IPS-11a (cell line): ENCODE data around the gene WNK2.

Experiments used
- H3K4me3 ChIP-seq: one replicate; pipeline ENCODE4 v1.5.1; 2013; ENCODE audit warnings: low read depth, low read length, control low read depth

WNK2 gene

DNA sequence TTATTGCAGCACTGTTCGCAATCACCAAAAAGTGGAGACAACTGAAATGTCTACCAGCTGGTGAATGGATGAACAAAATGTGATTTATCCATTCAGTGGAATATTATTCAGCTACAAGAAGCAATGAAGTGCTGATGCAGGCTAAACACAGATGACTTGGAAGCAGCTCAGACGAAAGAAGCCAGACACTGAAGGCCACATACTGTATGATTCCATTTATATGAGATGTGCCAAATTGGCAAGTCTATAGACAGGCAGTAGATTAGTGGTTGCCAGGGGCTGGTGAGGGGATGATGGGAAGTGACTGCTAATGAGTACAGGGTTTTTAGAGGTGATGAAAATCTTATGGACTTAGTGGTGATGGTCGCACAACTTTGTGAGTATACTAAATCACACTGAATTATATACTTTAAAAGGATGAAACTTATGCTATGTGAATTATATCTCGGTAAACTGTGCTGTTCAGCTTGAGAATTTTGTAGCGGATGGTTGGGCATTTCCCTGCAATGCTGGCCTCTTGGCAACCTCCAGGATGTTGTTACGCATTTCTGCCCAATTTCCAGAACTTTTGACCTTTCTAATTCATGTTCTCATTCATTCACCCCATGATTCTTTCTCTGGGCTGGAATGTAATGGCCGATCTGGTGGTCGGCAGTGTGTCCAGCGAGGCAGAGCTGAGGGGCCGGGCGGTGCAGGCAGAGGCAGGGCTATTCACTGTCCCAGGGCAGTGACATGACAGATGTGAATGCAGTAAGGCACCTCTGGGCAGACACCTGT, 22.0 kb upstream of the WNK2 start:
- H3K4me3 ChIP-seq, result no peak overlapping the region

DNA sequence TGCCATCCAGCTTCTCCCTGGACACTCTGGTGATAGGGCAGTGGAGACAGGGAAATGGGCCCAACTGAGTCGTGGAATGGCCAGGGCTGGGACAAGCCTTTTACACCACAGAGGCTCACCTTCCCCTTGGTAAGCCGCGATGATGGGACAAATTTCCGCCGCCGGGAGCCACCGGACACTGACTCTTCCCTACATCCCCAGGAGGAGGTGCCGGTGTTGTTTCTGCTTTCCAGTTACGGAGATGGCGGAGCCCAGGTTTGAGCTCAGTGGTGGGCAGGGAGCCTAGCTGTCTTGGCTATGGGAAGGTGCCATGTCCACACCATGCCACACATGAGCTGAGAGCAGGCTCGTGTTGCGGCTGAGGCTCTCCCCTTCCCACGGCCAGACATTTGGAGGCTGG, 19.9 kb upstream of the WNK2 start:
- no peak overlapping the region for H3K4me3 ChIP-seq

DNA sequence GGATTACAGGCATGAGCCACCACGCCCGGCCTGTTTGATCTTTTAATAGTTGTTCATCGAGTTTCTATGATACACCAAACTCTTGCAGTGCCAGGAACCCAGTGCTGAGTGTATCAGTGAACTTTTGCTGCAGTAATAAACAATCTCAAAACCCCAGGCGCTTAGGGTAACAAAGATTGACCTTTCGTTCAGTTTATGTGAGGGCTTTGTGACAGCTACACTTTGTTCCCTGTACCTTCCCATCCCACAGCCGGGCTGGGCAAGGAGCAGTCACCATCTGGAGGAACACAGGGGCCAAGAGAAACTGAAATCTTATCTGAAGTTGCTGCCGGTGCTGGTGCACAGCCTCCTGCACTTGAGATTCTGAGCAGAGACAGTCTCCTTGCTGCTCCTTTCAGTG, 17.2 kb upstream of the WNK2 start:
- no peak overlapping the region for H3K4me3 ChIP-seq

DNA sequence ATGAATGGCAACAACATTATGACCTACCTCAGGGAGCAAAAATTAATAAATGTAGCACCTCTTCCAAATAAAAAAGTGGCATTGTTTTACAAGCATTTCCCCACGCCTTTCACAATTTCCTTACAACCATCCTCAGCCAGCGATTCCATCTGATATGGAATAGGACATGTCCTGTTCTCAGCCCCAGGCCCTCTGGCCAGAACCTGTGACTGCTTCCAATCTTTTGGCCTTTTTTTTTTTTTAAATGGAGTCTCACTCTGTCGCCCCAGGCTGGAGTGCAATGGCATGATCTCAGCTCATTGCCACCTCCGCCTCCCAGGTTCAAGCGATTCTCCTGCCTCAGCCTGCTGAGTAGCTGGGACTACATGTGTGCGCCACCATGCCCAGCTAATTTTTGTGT, 16.8 kb upstream of the WNK2 start:
- H3K4me3 ChIP-seq, result no peak overlapping the region

DNA sequence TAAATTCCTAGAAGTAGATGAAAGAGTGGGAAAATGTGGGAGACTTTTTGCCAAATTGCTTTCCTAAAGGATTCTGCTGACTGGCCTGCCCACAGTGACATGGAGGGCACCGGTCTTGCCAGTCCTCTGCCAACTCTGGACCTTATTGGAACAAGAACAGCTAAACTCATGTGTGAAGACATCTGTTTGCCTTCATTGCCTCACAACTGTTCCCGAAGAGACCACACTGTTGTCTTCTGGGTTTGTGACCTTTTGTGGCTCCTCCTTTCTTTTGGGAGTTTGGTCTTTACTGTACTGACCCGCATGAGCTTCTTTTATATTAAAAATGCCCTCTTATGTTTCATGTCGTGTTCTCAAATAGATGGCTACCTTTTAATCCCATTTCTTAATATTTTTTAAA, 16.1 kb upstream of the WNK2 start:
- H3K4me3 ChIP-seq, result no peak overlapping the region

DNA sequence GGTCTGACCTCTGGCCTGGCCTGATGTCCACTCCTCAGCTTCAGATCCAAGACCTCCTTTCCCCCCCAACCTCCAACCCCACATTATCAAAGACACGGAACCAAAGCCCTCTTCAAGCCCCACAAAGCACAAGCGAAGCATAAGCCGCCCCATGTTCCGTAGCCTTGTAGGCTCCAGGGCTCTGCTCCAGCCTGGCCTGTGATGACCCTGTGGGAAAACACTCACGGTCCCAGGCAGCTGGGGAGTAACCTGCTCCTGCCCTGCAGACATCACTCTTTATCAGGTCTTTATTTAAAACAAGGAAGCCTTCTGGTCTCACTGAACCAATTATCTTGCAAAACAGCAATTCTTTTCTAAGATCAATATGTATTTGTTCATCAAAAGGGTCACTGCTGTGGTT, 15.4 kb upstream of the WNK2 start:
- no peak overlapping the region for H3K4me3 ChIP-seq

DNA sequence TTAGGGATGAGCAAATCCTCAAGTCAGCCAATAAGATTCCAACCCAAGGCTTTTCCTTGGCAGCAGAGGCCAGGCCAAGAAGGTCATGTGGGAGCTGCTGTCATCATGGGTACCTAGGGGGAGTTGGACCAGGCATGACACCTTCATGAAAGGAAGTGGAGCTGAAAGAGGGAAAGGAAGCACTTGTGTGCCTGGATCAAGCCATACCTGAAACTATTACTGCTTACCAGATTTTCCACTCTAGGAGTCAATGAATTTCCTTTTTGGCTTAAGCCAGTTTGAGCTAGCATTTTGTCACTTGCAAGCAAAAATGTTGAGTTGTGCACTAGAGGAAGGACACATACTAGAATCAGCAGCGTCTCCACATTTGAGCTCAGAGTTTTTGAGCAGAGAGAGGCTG, 14.5 kb upstream of the WNK2 start:
- H3K4me3 ChIP-seq, result no peak overlapping the region

DNA sequence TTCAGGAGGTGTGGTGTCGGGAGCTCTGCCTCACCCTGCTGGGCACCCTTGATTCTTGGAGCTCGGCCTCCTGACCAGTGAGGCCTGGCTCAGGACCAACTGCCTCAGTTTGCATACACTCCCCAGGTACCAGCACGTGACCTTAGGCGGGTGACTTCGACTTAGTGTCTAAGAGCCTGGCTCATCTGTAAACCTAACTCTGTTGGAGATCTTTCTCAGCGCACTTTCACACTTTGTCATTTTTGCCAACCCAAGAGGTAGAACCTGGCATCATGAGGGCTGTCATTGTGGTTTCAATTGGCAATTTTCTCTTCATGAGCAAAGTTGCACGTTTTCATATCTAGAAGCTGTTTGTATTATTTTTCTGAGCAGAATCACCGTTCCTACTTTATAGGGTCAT, 13.4 kb upstream of the WNK2 start:
- no peak overlapping the region for H3K4me3 ChIP-seq

DNA sequence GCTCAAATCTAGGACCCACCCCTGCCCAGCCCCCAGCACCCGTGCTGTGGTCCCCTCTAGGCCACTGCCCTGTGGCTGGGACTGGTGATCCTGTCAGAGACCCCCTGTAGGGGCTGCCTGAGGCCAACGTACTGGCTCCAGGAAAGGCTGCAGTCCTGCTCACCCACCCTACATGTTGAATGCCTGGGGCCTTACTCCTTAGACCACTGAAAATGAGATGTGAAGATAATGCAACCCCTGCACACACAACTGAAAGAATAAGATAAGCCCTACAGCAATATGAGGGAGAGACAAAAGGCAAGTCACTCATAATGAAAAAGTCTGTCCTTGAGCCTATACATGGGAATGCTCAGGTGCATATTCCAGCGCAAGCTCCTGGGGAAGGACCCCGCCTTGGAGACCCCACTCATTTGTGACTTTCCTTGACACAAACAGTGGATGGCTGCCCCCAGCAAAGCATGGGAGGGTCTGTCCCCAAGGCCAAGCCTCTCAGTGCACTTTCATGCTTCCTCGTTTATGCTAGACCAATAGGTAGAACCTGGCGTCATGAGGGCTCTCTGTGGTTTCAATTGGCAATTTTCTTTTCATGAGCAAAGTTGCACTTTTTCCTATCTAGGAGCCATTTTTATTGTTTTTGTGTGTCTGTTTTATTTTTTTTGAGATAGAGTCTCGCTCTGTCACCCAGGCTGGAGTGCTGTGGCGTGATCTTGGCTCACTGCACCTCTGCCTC, 12.5 kb upstream of the WNK2 start:
- H3K4me3 ChIP-seq, result no peak overlapping the region

DNA sequence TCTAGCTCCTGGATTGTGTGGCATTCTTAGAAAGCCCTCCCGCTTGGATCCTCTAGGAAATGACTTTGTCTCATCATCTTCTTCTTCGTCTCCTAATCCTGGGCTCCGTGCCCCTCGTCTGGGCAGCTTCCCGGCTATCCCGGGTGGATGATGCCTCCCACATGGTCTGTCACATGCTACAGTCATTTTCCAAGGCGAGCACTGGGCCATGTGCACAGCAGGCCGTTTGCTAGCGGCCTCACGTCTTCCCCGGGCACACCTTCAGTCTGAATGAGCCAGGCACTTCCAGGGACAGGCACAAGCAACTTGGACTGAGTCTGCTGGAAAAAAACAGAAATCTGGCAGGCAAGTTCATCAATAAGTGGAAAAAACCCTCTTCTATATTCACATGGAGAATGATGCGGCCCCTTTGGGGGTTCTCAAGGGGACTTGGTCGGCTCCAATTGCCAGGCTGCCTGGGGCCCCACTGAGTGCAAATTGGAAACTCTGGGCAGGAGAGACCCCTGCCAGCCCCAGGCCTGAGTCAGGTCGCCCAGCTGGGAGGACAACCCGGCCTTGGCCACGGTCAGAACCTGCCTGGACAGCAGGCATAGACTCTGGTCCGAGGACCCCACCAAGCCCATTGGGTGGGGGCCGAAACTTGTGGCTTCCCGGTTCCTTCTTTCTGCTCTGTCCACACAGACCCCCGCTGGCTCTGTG, 11.1 kb upstream of the WNK2 start:
- no peak overlapping the region for H3K4me3 ChIP-seq

DNA sequence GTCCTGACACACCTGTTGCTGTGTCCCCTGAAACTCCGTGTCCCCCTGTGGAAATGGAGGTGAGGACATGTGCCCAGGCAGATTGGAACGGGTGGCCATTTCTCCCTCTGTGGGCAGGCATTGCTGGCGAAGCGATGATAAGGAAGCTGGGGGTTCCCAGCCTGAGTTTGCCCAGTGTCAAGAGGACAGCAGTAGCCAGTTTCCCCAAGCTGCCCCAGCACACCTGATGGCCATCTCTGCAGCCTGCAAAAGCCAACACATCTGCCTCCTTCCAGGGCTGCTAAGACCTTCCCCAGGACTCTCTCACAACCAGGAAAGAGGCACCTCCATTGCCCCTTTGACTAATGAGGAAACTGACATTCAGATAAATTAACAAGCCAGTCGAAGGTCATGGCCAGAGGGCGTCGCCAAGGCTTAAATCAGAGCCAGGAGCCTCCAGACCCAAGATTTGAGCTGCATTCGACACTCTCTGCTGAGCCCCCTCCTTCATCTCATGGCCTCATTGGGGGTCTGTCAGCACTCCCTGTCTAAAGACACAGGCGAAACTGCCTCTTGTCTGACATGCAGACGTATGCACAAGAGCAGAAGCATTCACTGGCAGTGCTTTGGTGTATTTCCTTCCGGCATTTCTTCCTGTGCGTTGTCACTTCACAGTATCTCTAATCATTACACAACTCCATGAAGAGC, 10.4 kb upstream of the WNK2 start:
- H3K4me3 ChIP-seq, result no peak overlapping the region

DNA sequence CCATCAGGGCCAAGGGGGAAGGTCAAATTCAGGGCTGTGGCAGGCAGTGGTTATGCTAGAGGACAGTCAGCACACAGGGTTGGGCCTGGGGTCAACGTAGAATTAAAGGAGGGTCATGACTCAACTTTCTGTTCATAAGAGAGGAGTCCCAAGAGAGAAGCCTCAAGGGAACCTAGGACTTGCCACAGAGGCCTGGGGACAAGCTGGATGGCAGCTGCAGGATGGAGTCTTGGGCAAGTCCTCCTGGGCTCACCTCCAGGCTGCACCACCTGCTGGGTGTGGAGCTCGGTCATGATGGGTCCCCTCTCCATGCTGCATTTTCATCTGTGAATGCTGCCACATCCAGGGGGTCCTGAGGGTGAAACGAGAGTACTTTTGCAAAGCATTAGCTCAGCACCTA, 9.0 kb upstream of the WNK2 start:
- no peak overlapping the region for H3K4me3 ChIP-seq

DNA sequence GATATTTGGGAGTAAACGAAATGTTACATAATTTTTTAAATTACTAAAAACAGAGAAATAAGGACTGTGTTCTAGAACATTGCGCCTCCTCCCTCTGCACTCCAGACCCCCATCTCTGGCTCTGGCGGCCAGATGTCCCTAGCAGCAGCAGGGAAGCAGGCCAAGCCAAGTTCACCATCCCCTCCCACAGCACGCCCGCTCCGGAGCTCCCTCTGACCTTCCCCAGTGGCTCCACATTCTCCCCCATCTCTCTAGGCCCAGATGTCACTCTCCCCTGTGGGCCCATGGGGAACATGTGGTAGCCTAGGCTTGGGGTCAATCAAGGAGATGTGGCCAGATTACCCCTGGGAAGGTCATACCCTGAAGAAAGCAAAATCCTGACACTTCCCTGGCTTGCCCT, 6.3 kb upstream of the WNK2 start:
- H3K4me3 ChIP-seq, result no peak overlapping the region

DNA sequence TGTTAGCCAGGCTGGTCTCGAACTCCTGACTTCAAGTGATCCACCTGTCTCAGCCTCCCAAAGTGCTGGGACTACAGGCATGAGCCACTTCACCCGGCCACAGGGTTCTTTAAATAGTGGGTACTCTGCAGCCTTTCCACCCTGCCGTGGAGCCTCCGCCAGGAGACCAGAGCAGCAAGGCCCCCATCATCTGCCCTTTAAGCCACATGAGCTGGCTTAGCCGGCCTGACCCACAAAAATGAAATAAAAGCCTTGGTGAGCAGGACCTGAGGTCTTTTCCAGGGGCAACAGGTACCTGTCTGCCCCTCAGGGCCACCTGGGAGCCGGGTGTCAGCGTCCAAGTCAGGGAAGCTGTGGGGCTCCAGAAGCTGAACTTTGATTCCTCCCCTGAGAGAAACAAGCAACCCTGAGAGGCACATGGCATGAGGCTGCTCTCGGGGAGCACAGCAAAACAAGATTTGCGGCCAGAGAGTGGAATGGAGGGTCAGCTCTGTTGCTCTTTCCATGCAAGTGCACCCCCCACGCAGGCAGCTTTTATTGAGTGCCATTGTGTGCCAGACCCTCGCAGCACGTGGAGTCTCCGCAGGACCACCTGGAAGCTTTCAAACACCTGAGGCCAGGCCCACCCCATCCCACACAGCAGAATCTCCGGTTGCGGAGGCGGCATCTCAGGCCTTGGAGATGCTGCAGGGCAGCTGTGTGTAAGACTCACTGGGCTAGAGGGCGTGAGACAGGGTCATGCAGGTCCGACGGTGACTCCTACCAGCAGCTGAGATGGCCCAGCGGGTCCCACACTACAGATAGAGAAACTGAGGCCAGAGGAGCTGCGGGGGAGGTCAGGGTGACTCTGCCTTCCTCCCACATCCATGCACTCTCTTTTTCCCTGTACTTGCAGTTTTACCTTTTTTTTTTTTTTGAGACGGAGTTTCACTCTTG, 4.8 kb upstream of the WNK2 start:
- H3K4me3 ChIP-seq, result no peak overlapping the region

DNA sequence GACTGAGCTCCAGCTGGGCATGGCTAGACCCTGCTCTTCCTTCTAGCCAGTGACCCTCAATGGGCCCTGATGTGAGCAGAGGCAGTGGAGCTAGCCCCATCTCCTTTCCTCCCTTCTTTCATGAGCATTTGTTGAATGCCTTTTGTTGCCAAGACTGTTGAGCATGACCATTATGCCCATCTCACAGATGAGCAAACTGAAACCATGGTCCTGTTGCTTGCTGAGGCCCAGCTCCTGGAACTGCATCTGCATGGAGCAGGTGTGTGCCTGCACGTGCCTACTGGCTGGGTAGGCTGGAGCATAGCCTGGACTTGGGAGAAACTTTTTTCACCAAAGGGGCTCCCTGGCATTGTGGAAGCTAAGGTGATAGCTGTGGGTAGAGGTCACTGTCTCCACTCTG, 3.0 kb upstream of the WNK2 start:
- H3K4me3 ChIP-seq, result no peak overlapping the region

DNA sequence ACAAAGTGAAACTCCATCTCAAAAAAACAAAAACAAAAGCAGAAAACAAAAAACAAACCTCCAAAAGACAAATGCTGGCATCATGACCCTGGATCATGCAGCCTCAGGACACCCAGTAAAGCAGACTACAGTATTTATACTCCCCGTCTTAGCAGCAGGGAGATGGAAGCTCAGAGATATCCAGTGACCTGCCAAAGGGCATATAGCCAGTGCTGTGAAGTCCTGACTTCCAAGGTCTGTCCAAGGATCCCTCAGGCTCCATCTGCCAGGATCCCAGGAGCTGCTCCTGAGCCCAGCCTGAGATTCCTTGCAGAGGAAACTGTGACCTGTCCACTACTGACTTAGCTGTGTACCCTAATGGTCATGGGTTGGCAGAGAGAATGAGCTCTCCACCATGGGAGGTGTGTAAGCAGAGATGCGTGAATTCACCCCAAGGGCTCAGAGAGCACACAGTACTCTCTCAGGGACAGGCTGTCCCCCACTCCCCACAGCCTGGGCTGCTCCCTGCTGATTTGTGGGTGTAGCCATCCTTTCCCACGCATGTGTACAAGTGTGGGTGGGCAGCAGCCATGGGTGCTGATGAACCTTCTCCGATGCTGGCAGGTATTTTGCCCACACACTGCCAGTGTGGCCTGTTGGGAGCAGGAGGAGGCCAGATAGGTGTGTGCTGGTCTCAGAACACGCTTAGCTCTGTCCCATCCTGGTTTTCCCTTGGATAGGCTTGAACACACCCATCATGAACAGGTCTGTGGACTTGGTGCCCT, 2.1 kb upstream of the WNK2 start:
- H3K4me3 ChIP-seq, result no peak overlapping the region

DNA sequence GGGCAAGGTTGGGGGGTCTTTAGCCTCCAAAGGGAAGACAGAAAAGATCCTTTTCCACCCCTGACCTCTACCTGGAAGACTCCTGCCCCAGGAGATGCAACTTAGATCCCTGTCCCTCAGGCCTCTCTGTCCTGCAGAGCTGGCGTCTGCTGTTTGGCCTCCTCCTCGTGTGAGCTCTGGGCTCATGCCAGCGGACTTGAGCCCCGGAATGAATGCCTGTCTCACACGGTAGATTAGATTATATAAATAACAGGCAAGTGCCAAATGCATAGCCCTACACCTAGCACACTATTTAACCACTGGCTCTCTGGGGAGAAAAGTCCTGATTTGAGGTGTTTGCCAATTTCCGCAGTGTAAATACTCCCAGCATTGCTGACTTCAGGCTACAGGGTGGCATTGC, 1.4 kb upstream of the WNK2 start:
- no peak overlapping the region for H3K4me3 ChIP-seq

DNA sequence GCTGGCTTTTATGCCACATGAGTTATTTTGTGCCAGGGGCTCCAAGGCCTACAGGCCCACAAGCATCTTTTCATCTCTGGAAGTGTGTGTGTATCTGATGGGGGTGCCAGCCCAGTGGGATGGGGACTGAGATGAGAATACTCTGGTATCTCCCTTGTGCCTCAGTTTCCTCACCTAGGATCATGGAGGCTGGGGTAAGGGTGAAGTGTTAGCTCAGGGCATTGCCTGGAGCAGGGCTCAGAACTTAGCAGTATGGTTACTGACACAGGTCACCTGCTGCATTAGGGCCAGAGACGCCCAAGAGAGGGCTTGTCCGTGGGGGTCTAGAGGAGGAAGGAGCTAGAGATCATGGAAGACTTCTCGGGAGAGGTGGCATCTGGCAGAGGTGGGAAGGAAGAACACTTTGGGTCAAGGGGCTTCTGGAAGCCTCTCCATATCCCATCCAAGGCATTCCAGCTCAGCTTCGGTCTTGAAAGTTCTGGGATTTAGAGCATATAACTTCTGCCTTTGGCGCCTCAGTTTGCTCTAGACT, 742 bp upstream of the WNK2 start:
- peak overlapping the region; percentile 35 for H3K4me3 ChIP-seq
